Suprapubic skin (tissue), 3 donors: Measurements from ENCODE around the gene EDA.

Source experiments
- CTCF ChIP-seq, 2 donors: fragments of 200-600 bp in 1 of 2; fragments of 450-650 bp in 1 of 2; sonication (generic) in 1 of 2; IDR thresholded peaks; one replicate each; pipeline ENCODE4 v1.5.1; 2016 to 2019; ENCODE audit warnings: antibody characterized with exemption in 2 of 2, mild to moderate bottlenecking in 1 of 2, moderate library complexity in 1 of 2
- EP300 ChIP-seq: sonication (generic); formaldehyde crosslinking; IDR thresholded peaks from one replicate; pipeline ENCODE4 v1.6.1; 2017; ENCODE audit warnings: antibody characterized with exemption
- POLR2A ChIP-seq, 2 donors: fragments of 450-650 bp; IDR thresholded peaks; one replicate each; pipeline ENCODE4 v1.6.1; 2017; ENCODE audit warnings: antibody characterized with exemption in 2 of 2, mild to moderate bottlenecking in 2 of 2, moderate library complexity in 2 of 2

GRCh38 chrX:70013466-70014381 is 397.8 kb downstream of the EDA start:
- TF ChIP-seq CTCF (IDR thresholded peaks at IDR 0.05) = no peak
- TF ChIP-seq EP300 = no peak
- TF ChIP-seq POLR2A (IDR thresholded peaks at IDR 0.05) = no peak
